ENCODE measurements around the gene MRPS5.

- no peak for TF ChIP-seq CTCF (IDR thresholded peaks at IDR 0.05)
- TF ChIP-seq POLR2A (IDR thresholded peaks at IDR 0.05), result no peak
These were observed 81.6 kb downstream of the MRPS5 start for GRCh38 chr2:95039978-95040377.

All from suprapubic skin (tissue), 3 donors.